Measurements from ENCODE around the gene ALG6. TPM values are rescaled to one million over a fixed set of nuclear protein-coding genes. Genes with fewer than 3 reads are reported as not detected.

ALG6 gene
- total RNA-seq, 1 experiment from 2014 or later: 5.4 TPM

DNA sequence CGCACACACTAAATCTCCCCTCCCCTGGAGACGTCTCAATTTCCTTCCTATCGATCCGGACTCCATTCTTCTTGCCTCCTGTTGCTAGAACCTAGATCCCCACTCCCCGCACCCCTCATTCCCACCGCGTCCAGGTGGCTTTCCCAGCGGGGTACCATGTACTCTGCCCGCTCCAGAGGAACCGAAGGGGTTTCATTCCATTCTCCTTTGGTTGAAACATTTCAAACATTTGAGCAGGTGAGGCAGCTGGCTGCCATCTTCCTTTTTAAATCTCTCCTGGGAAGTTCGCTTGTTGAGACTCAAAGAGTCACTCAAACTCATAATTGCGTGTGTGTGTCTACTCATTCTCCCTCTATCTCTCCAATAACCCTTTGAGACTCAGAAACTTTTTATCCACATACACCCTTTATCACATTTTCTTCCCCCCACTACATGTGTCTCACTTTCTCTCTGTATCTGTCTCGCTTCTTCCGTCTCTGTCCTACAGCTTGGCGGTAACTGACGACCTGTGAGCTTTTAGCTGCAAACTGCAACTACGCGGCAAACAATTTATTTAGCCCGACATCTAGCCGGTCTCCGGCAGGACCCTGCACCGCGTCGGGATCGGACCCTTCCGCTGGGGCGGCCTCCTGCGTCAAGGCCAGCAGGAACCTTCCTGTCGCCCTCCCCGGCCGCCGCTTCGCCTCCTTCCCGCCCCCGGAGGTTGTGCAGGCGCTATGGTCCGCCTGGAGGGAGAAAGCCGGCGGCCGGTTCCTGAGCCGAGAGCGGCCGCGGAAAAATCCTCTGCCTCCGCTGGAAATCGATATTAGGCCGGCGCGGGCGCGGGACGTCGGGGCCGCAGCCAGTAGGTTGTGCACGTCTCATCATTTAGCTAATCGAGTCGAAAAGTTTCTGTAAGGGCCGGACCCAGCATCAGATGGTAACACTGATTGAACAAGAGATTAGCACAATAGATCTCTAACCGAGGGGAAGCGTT is 48.1 kb upstream of the ALG6 start:
- no TSS peak for BruUV-seq (replicated peaks)
- Mint-ChIP-seq H3K27me3 (ENCODE audit: insufficient read depth, unreplicated experiment) (no peaks in the 10 kb centered on the region), H3K9me3 (ENCODE audit: unreplicated experiment) (peaks cover 9% of the 10 kb centered on the region), H3K27ac (ENCODE audit: low read depth, unreplicated experiment) (no peak overlapping the region), H3K4me3 (ENCODE audit: unreplicated experiment) (no peak overlapping the region), H3K4me1 (ENCODE audit: insufficient read depth, unreplicated experiment) (no peaks in the 10 kb centered on the region), H3K36me3 (ENCODE audit: insufficient read depth, unreplicated experiment) (no peaks in the 10 kb centered on the region)
- no peak for DNase-seq (ENCODE audit: unreplicated experiment)
- ChIA-PET CTCF (interaction anchor here (1.2 kb wide), 1 partner anchor 130 kb away, joined by 3 read pairs; no protein-coding TSS in a partner anchor), POLR2A (no interaction called here)
- TF ChIP-seq, protein P1, sequence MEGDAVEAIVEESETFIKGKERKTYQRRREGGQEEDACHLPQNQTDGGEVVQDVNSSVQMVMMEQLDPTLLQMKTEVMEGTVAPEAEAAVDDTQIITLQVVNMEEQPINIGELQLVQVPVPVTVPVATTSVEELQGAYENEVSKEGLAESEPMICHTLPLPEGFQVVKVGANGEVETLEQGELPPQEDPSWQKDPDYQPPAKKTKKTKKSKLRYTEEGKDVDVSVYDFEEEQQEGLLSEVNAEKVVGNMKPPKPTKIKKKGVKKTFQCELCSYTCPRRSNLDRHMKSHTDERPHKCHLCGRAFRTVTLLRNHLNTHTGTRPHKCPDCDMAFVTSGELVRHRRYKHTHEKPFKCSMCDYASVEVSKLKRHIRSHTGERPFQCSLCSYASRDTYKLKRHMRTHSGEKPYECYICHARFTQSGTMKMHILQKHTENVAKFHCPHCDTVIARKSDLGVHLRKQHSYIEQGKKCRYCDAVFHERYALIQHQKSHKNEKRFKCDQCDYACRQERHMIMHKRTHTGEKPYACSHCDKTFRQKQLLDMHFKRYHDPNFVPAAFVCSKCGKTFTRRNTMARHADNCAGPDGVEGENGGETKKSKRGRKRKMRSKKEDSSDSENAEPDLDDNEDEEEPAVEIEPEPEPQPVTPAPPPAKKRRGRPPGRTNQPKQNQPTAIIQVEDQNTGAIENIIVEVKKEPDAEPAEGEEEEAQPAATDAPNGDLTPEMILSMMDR (IDR thresholded peaks at IDR 0.05; ENCODE audit: unreplicated experiment): no peak
- intact Hi-C loops (cut with micrococcal nuclease): loop anchor here (5.0 kb wide), 1 partner anchor 218 kb away; no protein-coding TSS in a partner anchor

GRCh38 chr1:63320022-63320721 is 47.3 kb upstream of the ALG6 start:
- Mint-ChIP-seq H3K27me3 (ENCODE audit: insufficient read depth, unreplicated experiment) (no peaks in the 10 kb centered on the region), H3K27ac (ENCODE audit: low read depth, unreplicated experiment) (no peak overlapping the region), H3K36me3 (ENCODE audit: insufficient read depth, unreplicated experiment) (no peaks in the 10 kb centered on the region), H3K9me3 (ENCODE audit: unreplicated experiment) (peaks cover 9% of the 10 kb centered on the region), H3K4me3 (ENCODE audit: unreplicated experiment) (no peak overlapping the region), H3K4me1 (ENCODE audit: insufficient read depth, unreplicated experiment) (no peaks in the 10 kb centered on the region)
- DNase-seq (ENCODE audit: unreplicated experiment): no peak
- TF ChIP-seq, protein P1 (IDR thresholded peaks at IDR 0.05; ENCODE audit: unreplicated experiment): no peak
- POLR2A ChIA-PET: no interaction called here
- intact Hi-C loops (cut with micrococcal nuclease): no loop called here
- BruUV-seq (replicated peaks): no TSS peak
- CTCF ChIA-PET: interaction anchor here (1.2 kb wide), 1 partner anchor 130 kb away, joined by 3 read pairs; no protein-coding TSS in a partner anchor

- peaks cover 9% of the 10 kb centered on the region for H3K9me3 Mint-ChIP-seq (ENCODE audit: unreplicated experiment)
- no peak for DNase-seq (ENCODE audit: unreplicated experiment)
- BruUV-seq (replicated peaks): no TSS peak
- intact Hi-C loops (cut with micrococcal nuclease): no loop called here
- H3K4me1 Mint-ChIP-seq (ENCODE audit: insufficient read depth, unreplicated experiment): no peaks in the 10 kb centered on the region
- ChIA-PET CTCF (no interaction called here), POLR2A (interaction anchor here (0.7 kb wide), 1 partner anchor 884 kb away, joined by 3 read pairs; no protein-coding TSS in a partner anchor)
- H3K27ac Mint-ChIP-seq (ENCODE audit: low read depth, unreplicated experiment): no peak overlapping the region
- TF ChIP-seq, protein P1 (IDR thresholded peaks at IDR 0.05; ENCODE audit: unreplicated experiment): no peak
- H3K27me3 Mint-ChIP-seq (ENCODE audit: insufficient read depth, unreplicated experiment): no peaks in the 10 kb centered on the region
- H3K4me3 Mint-ChIP-seq (ENCODE audit: unreplicated experiment): no peak overlapping the region
- H3K36me3 Mint-ChIP-seq (ENCODE audit: insufficient read depth, unreplicated experiment): no peaks in the 10 kb centered on the region
Observed at GRCh38 chr1:63321066-63321784, 46.2 kb upstream of the ALG6 start.

GRCh38 chr1:63321785-63322113 is 45.7 kb upstream of the ALG6 start:
- Mint-ChIP-seq H3K4me3 (ENCODE audit: unreplicated experiment) (no peak overlapping the region), H3K4me1 (ENCODE audit: insufficient read depth, unreplicated experiment) (no peaks in the 10 kb centered on the region), H3K27ac (ENCODE audit: low read depth, unreplicated experiment) (no peak overlapping the region), H3K36me3 (ENCODE audit: insufficient read depth, unreplicated experiment) (no peaks in the 10 kb centered on the region), H3K27me3 (ENCODE audit: insufficient read depth, unreplicated experiment) (no peaks in the 10 kb centered on the region), H3K9me3 (ENCODE audit: unreplicated experiment) (peaks cover 9% of the 10 kb centered on the region)
- TF ChIP-seq, protein P1 (IDR thresholded peaks at IDR 0.05; ENCODE audit: unreplicated experiment): no peak
- ChIA-PET POLR2A (interaction anchor here (0.7 kb wide), 1 partner anchor 884 kb away, joined by 3 read pairs; no protein-coding TSS in a partner anchor), CTCF (no interaction called here)
- no TSS peak for BruUV-seq (replicated peaks)
- no peak for DNase-seq (ENCODE audit: unreplicated experiment)
- intact Hi-C loops (cut with micrococcal nuclease): no loop called here
